Stimulated activated CD8-positive, alpha-beta memory T cell treated with anti-CD3 and anti-CD28 coated beads, Interleukin-15, amount 100 ng/mL, for 4 hours (primary cell): Measurements from ENCODE around the gene MID1IP1.

ENCODE experiments used
- DNase-seq, 2 donors: peaks; one replicate each; pipeline ENCODE4 v3.0.0-alpha.2; 2020; ENCODE audit warnings: low read depth in 2 of 2

The MID1IP1 gene

GRCh38 chrX:38800981-38801845, at the start of gene MID1IP1:
TSS of gene MID1IP1 (plus strand) at chrX:38801459. CDS start at chrX:38804947, 3,488 bp downstream.
- DNase-seq, result peak in 1 of 2 donors; percentile 36

- no peak for DNase-seq
These were observed 47.0 kb upstream of the MID1IP1 start for GRCh38 chrX:38754102-38754790.

- DNase-seq, result no peak
These were observed 46.2 kb upstream of the MID1IP1 start for GRCh38 chrX:38754818-38755718.

- no peak for DNase-seq
These were observed 40.4 kb upstream of the MID1IP1 start for GRCh38 chrX:38760883-38761282.

GRCh38 chrX:38768079-38768478, 33.2 kb upstream of the MID1IP1 start:
- DNase-seq, result no peak

- no peak for DNase-seq
These were observed 31.1 kb upstream of the MID1IP1 start for GRCh38 chrX:38770152-38770551.

GRCh38 chrX:38774249-38774648, 27.0 kb upstream of the MID1IP1 start:
- no peak for DNase-seq

- no peak for DNase-seq
These were observed 4.3 kb upstream of the MID1IP1 start for GRCh38 chrX:38796946-38797345.

- DNase-seq, result no peak
These were observed 2.3 kb upstream of the MID1IP1 start for GRCh38 chrX:38798956-38799355.

- no peak for DNase-seq
These were observed 1.2 kb upstream of the MID1IP1 start for GRCh38 chrX:38799995-38800580.

- DNase-seq, result no peak
These were observed 2.0 kb downstream of the MID1IP1 start for GRCh38 chrX:38803243-38803587.

- DNase-seq, result peak in 1 of 2 donors; percentile 38
These were observed 2.6 kb downstream of the MID1IP1 start for GRCh38 chrX:38803588-38804431.

GRCh38 chrX:38804432-38804681, 3.1 kb downstream of the MID1IP1 start:
- no peak for DNase-seq

- DNase-seq, result no peak
These were observed 3.6 kb downstream of the MID1IP1 start for GRCh38 chrX:38804682-38805431.

- DNase-seq, result peak in 1 of 2 donors; percentile 27
These were observed 4.5 kb downstream of the MID1IP1 start for GRCh38 chrX:38805432-38806389.

- no peak for DNase-seq
These were observed 5.8 kb downstream of the MID1IP1 start for GRCh38 chrX:38806875-38807621.

GRCh38 chrX:38807873-38808272, 6.6 kb downstream of the MID1IP1 start:
- no peak for DNase-seq

GRCh38 chrX:38811515-38812243, 10.4 kb downstream of the MID1IP1 start:
- no peak for DNase-seq
